Mononuclear cell (primary cell): ENCODE measurements around the gene TJP3. TPM values are rescaled to one million over a fixed set of nuclear protein-coding genes. Genes with fewer than 3 reads are reported as not detected.

Experiments used
- H3K27me3 ChIP-seq: 2 replicates; pipeline ENCODE4 v1.6.0; 2011; ENCODE audit warnings: low read length, control low read depth; ENCODE audit not compliant: insufficient read depth
- H3K4me1 ChIP-seq: 2 replicates; pipeline ENCODE4 v1.5.1; 2011; ENCODE audit warnings: mild to moderate bottlenecking, low read length, control low read depth; ENCODE audit not compliant: insufficient read depth
- H3K4me3 ChIP-seq: 2 replicates; pipeline ENCODE4 v1.5.1; 2011; ENCODE audit warnings: mild to moderate bottlenecking, low read length, moderate library complexity
- H3K9me3 ChIP-seq: 2 replicates; pipeline ENCODE4 v1.5.1; 2011; ENCODE audit warnings: low read depth, mild to moderate bottlenecking, control low read depth, low read length
- total RNA-seq: library from RNA; depleted of rRNA; stranded (reverse); fragments of >200 nt; gene quantifications from one replicate; pipeline ENCODE4 v1.2.3, GENCODE V29; 2012

Gene TJP3
- total RNA-seq, 1 donor = 5.7 TPM

GRCh38 chr19:3680939-3681338 lies 27.2 kb upstream of the TJP3 start:
- no peaks in the 10 kb centered on the region for H3K9me3 ChIP-seq
- no peak overlapping the region for H3K4me3 ChIP-seq
- H3K27me3 ChIP-seq = no peaks in the 10 kb centered on the region
- no peaks in the 10 kb centered on the region for H3K4me1 ChIP-seq

DNA sequence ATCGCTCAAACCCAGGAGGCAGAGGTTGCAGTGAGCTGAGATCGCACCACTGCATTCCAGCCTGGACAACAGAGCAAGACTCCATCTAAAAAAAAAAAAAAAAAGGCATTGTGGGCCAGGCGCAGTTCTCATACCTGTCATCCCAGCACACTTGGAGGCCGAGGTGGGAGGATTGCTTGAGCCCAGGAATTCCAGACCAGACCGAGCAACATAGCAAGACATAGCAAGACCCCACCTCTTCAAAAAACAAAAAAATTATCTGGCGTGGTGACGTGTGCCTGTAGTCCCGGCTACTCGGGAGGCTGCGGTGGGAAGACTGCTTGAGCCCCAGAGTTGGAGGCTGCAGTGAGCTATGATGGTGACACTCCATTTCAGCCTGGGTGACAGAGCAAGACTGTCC lies 25.9 kb upstream of the TJP3 start:
- no peaks in the 10 kb centered on the region for H3K27me3 ChIP-seq
- no peak overlapping the region for H3K4me3 ChIP-seq
- no peaks in the 10 kb centered on the region for H3K9me3 ChIP-seq
- peaks cover 3% of the 10 kb centered on the region for H3K4me1 ChIP-seq

DNA sequence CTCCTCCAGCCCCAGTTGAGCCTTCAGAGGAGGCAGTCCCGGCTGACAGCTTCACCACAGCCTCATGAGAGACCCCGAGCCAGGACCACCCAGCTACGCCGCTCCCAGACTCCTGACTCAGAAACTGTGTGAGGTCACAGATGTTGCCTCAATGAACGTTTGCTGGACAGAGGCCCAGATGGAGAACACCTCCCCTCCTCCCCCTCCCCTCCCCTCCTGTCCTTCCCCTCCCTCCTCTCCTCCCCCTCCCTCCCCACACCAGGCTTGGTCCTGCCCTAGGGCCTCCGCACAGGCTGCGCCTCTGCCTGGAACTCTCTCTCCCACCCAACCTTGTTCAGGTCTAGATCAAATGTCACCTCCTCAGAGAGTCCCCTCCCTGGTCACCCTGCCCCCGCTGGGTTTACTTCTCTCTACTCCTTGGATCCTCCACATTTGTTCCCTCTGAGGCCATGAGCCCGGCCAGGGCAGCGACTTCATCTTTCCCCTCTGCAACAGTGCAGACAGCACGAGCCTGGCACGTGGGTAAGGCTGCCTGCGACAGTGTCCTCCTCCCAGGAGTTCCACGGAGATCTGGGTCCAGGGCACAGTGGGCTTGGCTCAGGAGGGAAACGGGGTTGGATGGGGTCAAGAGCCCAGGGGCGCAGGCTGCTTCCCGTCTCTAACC lies 25.3 kb upstream of the TJP3 start:
- H3K9me3 ChIP-seq = no peaks in the 10 kb centered on the region
- H3K27me3 ChIP-seq = no peaks in the 10 kb centered on the region
- no peak overlapping the region for H3K4me3 ChIP-seq
- H3K4me1 ChIP-seq = peaks cover 9% of the 10 kb centered on the region

DNA sequence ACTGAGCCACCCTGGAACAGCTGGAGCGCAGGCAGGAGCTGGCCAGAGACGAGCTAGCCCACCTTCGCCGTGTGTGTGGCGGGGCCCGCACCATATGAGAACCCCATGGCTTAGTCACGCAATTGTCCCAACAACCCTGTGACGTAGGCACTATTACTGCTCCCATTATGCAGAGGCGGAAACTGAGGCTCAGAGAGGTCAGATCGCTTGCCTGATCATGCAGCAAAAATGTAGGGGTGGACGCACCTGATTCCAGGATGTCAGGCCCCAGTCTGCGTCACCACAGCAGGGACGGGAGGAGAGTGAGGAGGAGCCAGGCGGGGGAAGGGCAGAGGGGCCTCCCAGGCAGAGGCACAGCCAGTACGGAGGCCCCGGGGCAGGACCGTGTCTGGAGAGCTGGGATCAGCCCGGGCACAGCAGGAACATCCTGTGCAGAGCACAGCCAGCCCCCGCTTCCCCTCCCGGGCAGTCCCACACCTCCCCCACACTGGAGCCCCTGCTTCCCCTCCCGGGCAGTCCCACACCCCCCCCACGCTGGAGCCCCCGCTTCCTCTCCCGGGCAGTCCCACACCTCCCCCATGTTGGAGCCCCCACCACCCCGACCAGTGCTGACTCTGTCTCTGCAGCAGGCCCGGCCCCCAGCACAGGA lies 24.7 kb upstream of the TJP3 start:
- H3K9me3 ChIP-seq = no peaks in the 10 kb centered on the region
- H3K4me1 ChIP-seq = peaks cover 16% of the 10 kb centered on the region
- H3K4me3 ChIP-seq = no peak overlapping the region
- no peaks in the 10 kb centered on the region for H3K27me3 ChIP-seq

DNA sequence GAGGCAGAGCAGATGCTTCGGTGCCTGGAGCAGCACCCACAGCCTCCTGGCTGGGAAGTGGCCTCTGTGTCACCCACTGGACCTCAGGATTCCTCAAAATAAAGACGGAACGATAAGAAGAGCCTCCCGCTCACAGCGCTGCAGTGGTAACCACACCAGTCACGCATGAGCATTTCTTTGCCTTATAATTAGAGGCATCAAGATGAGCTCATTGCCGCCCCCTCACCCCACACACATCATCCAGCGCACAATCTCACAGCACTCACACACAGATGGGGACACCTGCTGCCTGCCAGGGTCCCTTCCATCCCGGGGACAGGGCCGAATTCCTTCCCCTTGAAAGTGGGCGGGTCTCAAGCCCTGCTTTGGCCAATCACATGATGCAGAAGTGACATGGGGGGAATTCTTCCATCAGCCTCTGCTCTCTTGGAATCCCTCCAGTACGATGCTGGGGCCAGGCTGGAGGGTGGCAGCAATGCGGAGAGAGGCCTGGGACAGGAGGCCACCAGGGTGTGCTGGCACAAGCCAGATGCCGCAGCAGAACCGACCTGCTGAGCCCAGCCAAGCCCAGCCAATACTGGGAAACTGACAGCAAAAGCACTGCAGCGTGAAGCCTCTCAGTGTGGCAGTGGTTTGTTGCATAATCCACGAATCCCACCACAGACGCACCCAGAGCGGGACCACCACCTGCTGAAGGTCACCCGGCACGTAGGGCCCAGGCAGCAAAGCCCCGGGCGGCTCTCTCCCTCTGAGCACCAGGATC lies 23.9 kb upstream of the TJP3 start:
- H3K27me3 ChIP-seq = no peaks in the 10 kb centered on the region
- no peak overlapping the region for H3K4me3 ChIP-seq

DNA sequence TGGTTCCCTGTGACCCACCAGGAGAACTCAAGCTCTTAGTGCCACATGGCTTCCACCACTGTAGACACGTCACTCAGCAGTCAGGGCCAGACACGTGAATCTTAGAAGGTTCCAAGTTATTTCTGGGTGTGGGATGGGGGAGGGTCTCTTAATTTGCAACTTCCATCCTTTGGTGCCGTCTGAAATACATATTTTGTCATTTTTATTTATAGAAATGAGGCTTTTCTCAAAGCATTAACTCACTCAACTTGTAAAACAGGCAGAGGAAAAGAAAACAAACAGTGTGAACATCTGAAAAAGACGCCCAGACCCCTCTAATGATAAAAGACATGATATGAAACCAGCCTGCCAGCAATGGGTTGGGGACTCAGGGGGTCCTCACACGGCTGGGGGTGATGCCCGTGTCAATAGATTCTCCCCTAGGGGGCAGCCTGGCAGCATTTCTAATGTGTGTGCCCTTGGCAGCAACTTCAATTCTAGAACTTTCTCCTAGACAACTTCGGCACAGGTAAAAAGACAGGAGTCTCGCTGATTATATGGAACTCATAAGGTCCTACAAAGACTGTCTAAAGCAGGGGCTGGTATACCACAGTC lies 23.3 kb upstream of the TJP3 start:
- H3K9me3 ChIP-seq = no peaks in the 10 kb centered on the region
- H3K4me3 ChIP-seq = no peak overlapping the region
- peaks cover 16% of the 10 kb centered on the region for H3K4me1 ChIP-seq
- no peaks in the 10 kb centered on the region for H3K27me3 ChIP-seq

More for the DNA sequence above, 23.9 kb upstream of the TJP3 start:
- Histone ChIP-seq H3K4me1 (peaks cover 16% of the 10 kb centered on the region), H3K9me3 (no peaks in the 10 kb centered on the region)

GRCh38 chr19:3687393-3687773 lies 20.8 kb upstream of the TJP3 start:
- H3K4me3 ChIP-seq = peak overlapping the region; percentile 34
- no peaks in the 10 kb centered on the region for H3K27me3 ChIP-seq
- no peaks in the 10 kb centered on the region for H3K9me3 ChIP-seq
- peaks cover 16% of the 10 kb centered on the region for H3K4me1 ChIP-seq

- peak overlapping the region; percentile 34 for H3K4me3 ChIP-seq
- no peaks in the 10 kb centered on the region for H3K27me3 ChIP-seq
- H3K4me1 ChIP-seq = peaks cover 16% of the 10 kb centered on the region
- no peaks in the 10 kb centered on the region for H3K9me3 ChIP-seq
These were observed 20.1 kb upstream of the TJP3 start for GRCh38 chr19:3687774-3688706.

DNA sequence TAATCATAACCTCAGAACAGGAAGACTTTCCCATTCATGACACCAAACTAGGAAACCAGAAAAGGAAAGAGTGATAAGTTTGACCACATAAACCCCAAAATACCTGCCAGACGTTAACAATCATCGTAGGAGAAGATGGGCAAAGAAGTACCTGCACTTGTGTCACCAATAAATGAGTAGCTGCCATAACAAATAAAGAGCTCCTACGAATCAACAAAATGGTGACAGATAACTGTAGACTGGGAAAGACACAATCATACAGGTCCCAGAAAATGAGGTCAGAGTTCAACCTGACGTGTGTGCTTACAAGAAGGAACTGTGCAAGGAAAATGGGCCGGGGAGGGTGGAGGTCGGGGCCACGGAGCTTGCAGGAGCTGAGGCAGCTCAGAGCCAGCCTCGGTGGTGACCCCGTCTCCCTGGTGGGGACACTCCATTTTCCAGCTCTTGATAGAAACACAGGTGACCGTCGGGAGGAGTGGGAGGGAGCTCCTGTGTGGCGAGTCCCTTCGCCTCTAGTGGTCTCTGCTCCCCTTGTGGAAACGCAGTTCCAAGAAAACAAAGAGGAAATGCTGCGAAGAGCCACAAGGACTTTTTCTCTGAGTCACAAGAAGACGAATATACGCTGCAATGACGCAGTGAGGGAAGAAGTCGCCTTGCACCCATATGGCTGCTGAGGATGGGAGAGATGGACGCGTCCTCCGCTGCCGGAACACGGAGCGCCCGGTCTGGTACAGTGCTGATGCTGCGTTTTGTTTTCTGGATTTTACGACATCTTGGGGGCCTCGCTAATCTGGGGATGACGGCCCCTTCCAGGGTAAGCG lies 17.4 kb upstream of the TJP3 start:
- no peaks in the 10 kb centered on the region for H3K27me3 ChIP-seq
- no peak overlapping the region for H3K4me3 ChIP-seq
- H3K9me3 ChIP-seq = no peaks in the 10 kb centered on the region
- H3K4me1 ChIP-seq = peaks cover 16% of the 10 kb centered on the region

DNA sequence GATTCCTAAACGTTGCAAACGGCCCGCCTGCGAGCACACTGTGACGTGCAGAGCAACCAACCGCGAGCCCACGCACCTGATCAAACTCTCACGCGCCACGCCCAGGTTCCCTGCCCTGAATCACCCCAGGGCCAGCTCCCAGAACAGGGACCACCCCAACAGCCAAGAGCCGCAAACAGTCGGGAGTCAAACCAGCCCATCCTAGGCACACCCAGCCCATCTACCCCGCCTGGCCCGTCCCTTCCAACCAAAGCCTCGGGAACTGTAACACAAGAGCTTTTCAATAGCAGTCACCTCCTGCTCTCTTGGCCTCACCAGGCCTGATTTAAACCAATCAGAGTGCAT lies 16.8 kb upstream of the TJP3 start:
- Histone ChIP-seq H3K4me1 (peaks cover 16% of the 10 kb centered on the region), H3K27me3 (no peaks in the 10 kb centered on the region), H3K4me3 (no peak overlapping the region), H3K9me3 (no peaks in the 10 kb centered on the region)

DNA sequence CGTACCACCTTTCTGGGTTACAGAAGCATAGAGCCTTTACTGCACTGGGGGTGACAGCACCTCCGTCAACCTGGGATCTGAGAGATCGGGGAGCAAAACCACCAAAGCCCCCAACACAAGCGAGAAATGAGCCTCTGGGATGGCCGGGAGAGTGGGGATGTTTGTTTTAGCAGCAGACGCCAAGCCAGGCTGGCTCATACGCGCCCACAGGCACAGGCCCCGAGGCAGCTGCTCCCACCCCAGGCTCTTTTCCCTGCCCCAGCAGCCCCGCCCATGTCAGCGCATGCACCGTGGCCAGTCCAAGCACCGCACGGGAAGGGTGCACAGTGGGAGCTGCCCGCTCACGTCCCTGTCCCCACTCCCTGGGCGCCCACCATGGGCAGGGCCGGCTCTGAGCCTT lies 16.5 kb upstream of the TJP3 start:
- Histone ChIP-seq H3K4me1 (peaks cover 16% of the 10 kb centered on the region), H3K9me3 (no peaks in the 10 kb centered on the region)

GRCh38 chr19:3692141-3693024 lies 15.8 kb upstream of the TJP3 start:
- Histone ChIP-seq H3K4me3 (no peak overlapping the region), H3K4me1 (peaks cover 12% of the 10 kb centered on the region), H3K27me3 (no peaks in the 10 kb centered on the region), H3K9me3 (no peaks in the 10 kb centered on the region)

More for the DNA sequence above, 16.5 kb upstream of the TJP3 start:
- Histone ChIP-seq H3K4me3 (no peak overlapping the region), H3K27me3 (no peaks in the 10 kb centered on the region)
